ENCODE measurements around the gene LYL1. TPM values are rescaled to one million over a fixed set of nuclear protein-coding genes. Genes with fewer than 3 reads are reported as not detected.

Gene LYL1
- total and polyA plus RNA-seq, 4 donors, result 0.35 to 69.7 (median 2.3) TPM

GRCh38 chr19:13066933-13067807, 35.5 kb downstream of the LYL1 start:
- TF ChIP-seq ZBTB33 (IDR thresholded peaks at IDR 0.05) (no peak), YY1 (IDR thresholded peaks at IDR 0.05) (no peak), GABPA (IDR thresholded peaks at IDR 0.05 in 1 of 2, conservative IDR thresholded peaks at IDR 0.05 in 1 of 2) (no peak), EGR1 (IDR thresholded peaks at IDR 0.05; ENCODE audit: low read depth in 2 of 2) (no peak), HNF4A (conservative IDR thresholded peaks at IDR 0.05) (no peak)
- Histone ChIP-seq H3K27ac (ENCODE audit: low read depth in 1 of 2, low read length in 2 of 2) (no peak overlapping the region), H3K4me1 (ENCODE audit: control insufficient read depth in 4 of 4, insufficient read depth in 4 of 4, low read length in 3 of 4) (peaks cover 0 to 9% (median 2%) of the 10 kb centered on the region in 4 donors), H3K9ac (ENCODE audit: low read depth in 1 of 2, low read length in 2 of 2) (no peak overlapping the region), H3K4me3 (ENCODE audit: low read depth in 1 of 3, low read length in 3 of 3) (no peak overlapping the region), H3K27me3 (ENCODE audit: control insufficient read depth in 4 of 4, insufficient read depth in 4 of 4, low read length in 3 of 4) (no peaks in the 10 kb centered on the region), H3K36me3 (ENCODE audit: control insufficient read depth in 4 of 4, insufficient read depth in 3 of 4, low read depth in 1 of 4, low read length in 3 of 4) (no peaks in the 10 kb centered on the region), H3K9me3 (ENCODE audit: control insufficient read depth in 4 of 4, low read length in 3 of 4) (no peaks in the 10 kb centered on the region)
- WGBS, result 76% methylated on average over 17 of the region's 17 CpGs
- DNase-seq (ENCODE audit: low spot score), result no peak

GRCh38 chr19:13066226-13066625, 36.4 kb downstream of the LYL1 start:
- DNase-seq (ENCODE audit: low spot score), result no peak
- TF ChIP-seq REST (IDR thresholded peaks at IDR 0.05) (no peak), GABPA (IDR thresholded peaks at IDR 0.05 in 1 of 2, conservative IDR thresholded peaks at IDR 0.05 in 1 of 2) (no peak), RAD21 (IDR thresholded peaks at IDR 0.05) (no peak), MAX (IDR thresholded peaks at IDR 0.05) (no peak), FOXA2 (IDR thresholded peaks at IDR 0.05) (no peak), RXRA (IDR thresholded peaks at IDR 0.05) (no peak), HNF4G (IDR thresholded peaks at IDR 0.05) (no peak), ZBTB33 (IDR thresholded peaks at IDR 0.05) (no peak), HNF4A (conservative IDR thresholded peaks at IDR 0.05) (no peak), YY1 (IDR thresholded peaks at IDR 0.05) (no peak), JUND (IDR thresholded peaks at IDR 0.05) (no peak), EGR1 (IDR thresholded peaks at IDR 0.05; ENCODE audit: low read depth in 2 of 2) (no peak), FOXA1 (IDR thresholded peaks at IDR 0.05) (no peak), ATF3 (IDR thresholded peaks at IDR 0.05) (no peak), TAF1 (conservative IDR thresholded peaks at IDR 0.05) (no peak), NR2F2 (IDR thresholded peaks at IDR 0.05) (no peak), SP1 (IDR thresholded peaks at IDR 0.05) (no peak), CTCF (IDR thresholded peaks at IDR 0.05; ENCODE audit: low read depth, low read length, missing input control) (no peak)
- H3K27me3 ChIP-seq (ENCODE audit: control insufficient read depth in 4 of 4, insufficient read depth in 4 of 4, low read length in 3 of 4), result no peaks in the 10 kb centered on the region
- H3K36me3 ChIP-seq (ENCODE audit: control insufficient read depth in 4 of 4, insufficient read depth in 3 of 4, low read depth in 1 of 4, low read length in 3 of 4), result no peaks in the 10 kb centered on the region
- no peak overlapping the region for H3K27ac ChIP-seq (ENCODE audit: low read depth in 1 of 2, low read length in 2 of 2)
- no peak overlapping the region for H3K9ac ChIP-seq (ENCODE audit: low read depth in 1 of 2, low read length in 2 of 2)
- H3K9me3 ChIP-seq (ENCODE audit: control insufficient read depth in 4 of 4, low read length in 3 of 4), result no peaks in the 10 kb centered on the region
- H3K4me1 ChIP-seq (ENCODE audit: control insufficient read depth in 4 of 4, insufficient read depth in 4 of 4, low read length in 3 of 4), result peaks cover 0 to 13% (median 6%) of the 10 kb centered on the region in 4 donors
- no peak overlapping the region for H3K4me3 ChIP-seq (ENCODE audit: low read depth in 1 of 3, low read length in 3 of 3)
- 88% methylated on average over 5 of the region's 5 CpGs for WGBS
